Left lung (tissue), 14 donors: ENCODE data around the gene GRXCR2. TPM values are rescaled to one million over a fixed set of nuclear protein-coding genes. Genes with fewer than 3 reads are reported as not detected.

Experiments used
- ATAC-seq: fragments of 200-7000 bp; cut with Tn5 transposase; one replicate; pipeline ENCODE4 v1.9.1; 2020; ENCODE audit warnings: moderate library complexity
- DNase-seq, 4 donors: peaks; one replicate each; pipeline ENCODE4 v3.0.0-alpha.2; 2013 to 2020
- H3K27ac ChIP-seq, 2 donors: fragments of 200-600 bp; sonication (generic) in 1 of 2; one replicate each; pipeline versions ENCODE4 v1.5.0 to v1.8.0; 2020 to 2021
- H3K27me3 ChIP-seq, 2 donors: fragments of 200-600 bp; sonication (generic) in 1 of 2; one replicate each; pipeline versions ENCODE4 v1.5.0 to v1.8.0; 2020 to 2021
- H3K36me3 ChIP-seq, 2 donors: fragments of 200-600 bp; sonication (generic) in 1 of 2; one replicate each; pipeline versions ENCODE4 v1.5.0 to v1.8.0; 2020 to 2021
- H3K4me1 ChIP-seq, 2 donors: fragments of 200-600 bp; one replicate each; pipeline ENCODE4 v1.8.0; 2021
- H3K4me3 ChIP-seq, 2 donors: fragments of 200-600 bp; sonication (generic) in 1 of 2; one replicate each; pipeline versions ENCODE4 v1.5.0 to v1.8.0; 2020 to 2021; ENCODE audit warnings: mild to moderate bottlenecking in 1 of 2
- H3K9me3 ChIP-seq, 2 donors: fragments of 200-600 bp; sonication (generic) in 1 of 2; one replicate each; pipeline versions ENCODE4 v1.5.0 to v1.8.0; 2020 to 2021
- intact Hi-C, 2 donors: fragments of 100-400 bp; cut with DNase I; formaldehyde crosslinking; loops; one replicate each; pipeline versions ENCODE4 v1.11.2 to v1.14.2; 2022
- long read RNA-seq, 12 donors: library from polyadenylated mRNA in 2 of 12; unstranded in 2 of 12; transcript quantifications; one replicate each; pipeline ENCODE4 v2.0.0 and lab custom pipeline, GENCODE V29; 2019 to 2026
- polyA plus RNA-seq, 6 donors: library from polyadenylated mRNA; unstranded; fragments of 120-200 nt; gene quantifications; one replicate each; pipeline ENCODE4 v1.2.1, GENCODE V29; 2013; ENCODE audit not compliant: insufficient read length in 6 of 6
- total RNA-seq, 2 donors: library from RNA; stranded (reverse); fragmentation: NEBNext Ultra II Directional; extraction: Animal tissue kit (Norgen Biotek cat#: 25700); gene quantifications; one replicate each; pipeline ENCODE4 v1.2.1, GENCODE V29; 2021
- TF ChIP-seq, protein P1 (sequence below), 2 donors: fragments of 200-600 bp; sonication (generic) in 1 of 2; IDR thresholded peaks; one replicate each; pipeline versions ENCODE4 v1.5.0 to v1.8.0; 2021; ENCODE audit warnings: antibody characterized with exemption in 2 of 2
- donor health status: DM: no; HTN: yes; CAD: no.
- donor health status: DM: no; HTN: no; CAD: no.

GRXCR2 gene, protein sequence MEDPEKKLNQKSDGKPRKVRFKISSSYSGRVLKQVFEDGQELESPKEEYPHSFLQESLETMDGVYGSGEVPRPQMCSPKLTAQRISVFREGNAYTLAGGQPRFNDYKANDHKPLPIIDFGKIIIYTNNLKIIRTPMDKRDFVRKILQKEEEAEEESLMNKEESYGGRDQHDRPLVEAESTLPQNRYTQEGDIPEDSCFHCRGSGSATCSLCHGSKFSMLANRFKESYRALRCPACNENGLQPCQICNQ
- total RNA-seq (not detected), polyA plus RNA-seq (not detected)
- long read RNA-seq, donor 1: 0 reads
- long read RNA-seq, donor 2: 0 reads
- long read RNA-seq, donor 3: 0 reads
- long read RNA-seq, donor 4: 0 reads
- long read RNA-seq, donor 5: 0 reads
- long read RNA-seq, donor 6: 0 reads
- long read RNA-seq, donor 7: 0 reads
- long read RNA-seq, donor 8: 0 reads
- long read RNA-seq, donor 9: 0 reads
- long read RNA-seq, donor 10: 0 reads
- long read RNA-seq, donor 11: 0 reads
- long read RNA-seq, donor 12: 0 reads

DNA sequence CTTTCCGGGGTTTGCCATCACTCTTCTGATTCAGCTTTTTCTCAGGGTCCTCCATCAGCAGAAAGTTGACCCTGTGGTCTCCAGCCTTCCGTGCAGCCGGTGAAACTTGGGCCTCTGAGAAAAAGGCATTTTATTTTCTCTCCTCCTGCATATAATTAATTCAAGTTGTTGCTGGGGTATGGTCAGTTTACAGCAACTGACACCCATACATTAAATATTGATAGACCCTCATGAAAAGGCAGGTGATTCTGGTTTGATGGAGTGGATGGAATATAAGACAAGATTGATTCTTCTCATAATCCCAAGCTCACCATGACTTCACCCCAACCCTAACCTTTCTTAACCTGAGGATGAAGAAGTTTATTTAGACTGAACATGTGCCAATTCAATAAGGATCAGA, at the start of gene GRXCR2:
Gene GRXCR2, minus strand, starts transcription at position 101 of the 400 bp plus-strand sequence. Its CDS starts 46 bp downstream, at position 55.
- Histone ChIP-seq H3K4me3 (no peak within 1 kb of the TSS), H3K36me3 (no peaks in the 10 kb centered on the region), H3K9me3 (no peaks in the 10 kb centered on the region), H3K27me3 (no peaks in the 10 kb centered on the region), H3K4me1 (no peaks in the 10 kb centered on the region), H3K27ac (no peak within 1 kb of the TSS)
- no peak for ATAC-seq
- no peak for DNase-seq
- intact Hi-C loops: no loop called here
- TF ChIP-seq, protein P1, sequence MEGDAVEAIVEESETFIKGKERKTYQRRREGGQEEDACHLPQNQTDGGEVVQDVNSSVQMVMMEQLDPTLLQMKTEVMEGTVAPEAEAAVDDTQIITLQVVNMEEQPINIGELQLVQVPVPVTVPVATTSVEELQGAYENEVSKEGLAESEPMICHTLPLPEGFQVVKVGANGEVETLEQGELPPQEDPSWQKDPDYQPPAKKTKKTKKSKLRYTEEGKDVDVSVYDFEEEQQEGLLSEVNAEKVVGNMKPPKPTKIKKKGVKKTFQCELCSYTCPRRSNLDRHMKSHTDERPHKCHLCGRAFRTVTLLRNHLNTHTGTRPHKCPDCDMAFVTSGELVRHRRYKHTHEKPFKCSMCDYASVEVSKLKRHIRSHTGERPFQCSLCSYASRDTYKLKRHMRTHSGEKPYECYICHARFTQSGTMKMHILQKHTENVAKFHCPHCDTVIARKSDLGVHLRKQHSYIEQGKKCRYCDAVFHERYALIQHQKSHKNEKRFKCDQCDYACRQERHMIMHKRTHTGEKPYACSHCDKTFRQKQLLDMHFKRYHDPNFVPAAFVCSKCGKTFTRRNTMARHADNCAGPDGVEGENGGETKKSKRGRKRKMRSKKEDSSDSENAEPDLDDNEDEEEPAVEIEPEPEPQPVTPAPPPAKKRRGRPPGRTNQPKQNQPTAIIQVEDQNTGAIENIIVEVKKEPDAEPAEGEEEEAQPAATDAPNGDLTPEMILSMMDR (IDR thresholded peaks at IDR 0.05): no peak

GRCh38 chr5:145922059-145922458, 49.2 kb upstream of the GRXCR2 start:
- Histone ChIP-seq H3K4me3 (no peak overlapping the region), H3K27ac (no peak overlapping the region), H3K4me1 (no peaks in the 10 kb centered on the region), H3K27me3 (no peaks in the 10 kb centered on the region), H3K36me3 (no peaks in the 10 kb centered on the region), H3K9me3 (no peaks in the 10 kb centered on the region)
- TF ChIP-seq, protein P1 (IDR thresholded peaks at IDR 0.05): no peak
- DNase-seq (no peak), ATAC-seq (no peak)
- intact Hi-C loops: no loop called here

DNA sequence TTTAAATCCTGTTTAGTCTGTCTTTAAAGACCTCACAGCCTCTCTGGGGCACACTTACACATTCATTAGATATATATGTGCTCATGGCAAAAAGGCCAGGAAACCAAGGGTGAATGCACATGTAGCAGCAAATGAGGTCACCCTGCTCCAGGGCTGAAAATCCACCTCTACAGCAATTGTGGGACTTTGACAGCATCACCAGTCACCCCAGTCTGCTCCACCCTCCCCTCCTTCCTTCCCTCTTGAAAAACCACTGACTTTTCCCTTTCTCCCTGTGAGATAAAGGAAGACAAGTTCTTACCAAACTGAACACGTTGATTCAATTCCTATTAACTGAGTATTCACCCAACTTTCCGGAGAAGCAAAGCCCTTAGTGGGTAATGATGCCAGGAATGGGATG, 48.4 kb upstream of the GRXCR2 start:
- no peak for ATAC-seq

GRCh38 chr5:145920542-145921210, 47.9 kb upstream of the GRXCR2 start:
- intact Hi-C loops: no loop called here
- TF ChIP-seq, protein P1 (IDR thresholded peaks at IDR 0.05): no peak
- Histone ChIP-seq H3K27me3 (no peaks in the 10 kb centered on the region), H3K9me3 (no peaks in the 10 kb centered on the region), H3K4me3 (no peak overlapping the region), H3K36me3 (no peaks in the 10 kb centered on the region), H3K4me1 (no peaks in the 10 kb centered on the region), H3K27ac (no peak overlapping the region)
- DNase-seq: no peak
- ATAC-seq: no peak

More for the DNA sequence above, 48.4 kb upstream of the GRXCR2 start:
- Histone ChIP-seq H3K4me3 (no peak overlapping the region), H3K4me1 (no peaks in the 10 kb centered on the region), H3K27me3 (no peaks in the 10 kb centered on the region), H3K27ac (no peak overlapping the region), H3K36me3 (no peaks in the 10 kb centered on the region), H3K9me3 (no peaks in the 10 kb centered on the region)
- intact Hi-C loops: no loop called here
- DNase-seq: no peak
- TF ChIP-seq, protein P1 (IDR thresholded peaks at IDR 0.05): no peak

GRCh38 chr5:145919413-145919812, 46.6 kb upstream of the GRXCR2 start:
- Histone ChIP-seq H3K9me3 (no peaks in the 10 kb centered on the region), H3K4me3 (no peak overlapping the region), H3K4me1 (no peaks in the 10 kb centered on the region), H3K36me3 (no peaks in the 10 kb centered on the region), H3K27ac (no peak overlapping the region), H3K27me3 (no peaks in the 10 kb centered on the region)
- TF ChIP-seq, protein P1 (IDR thresholded peaks at IDR 0.05): no peak
- no peak for ATAC-seq
- no peak for DNase-seq
- intact Hi-C loops: no loop called here
